Measurements from ENCODE around the gene DMKN.

DNA sequence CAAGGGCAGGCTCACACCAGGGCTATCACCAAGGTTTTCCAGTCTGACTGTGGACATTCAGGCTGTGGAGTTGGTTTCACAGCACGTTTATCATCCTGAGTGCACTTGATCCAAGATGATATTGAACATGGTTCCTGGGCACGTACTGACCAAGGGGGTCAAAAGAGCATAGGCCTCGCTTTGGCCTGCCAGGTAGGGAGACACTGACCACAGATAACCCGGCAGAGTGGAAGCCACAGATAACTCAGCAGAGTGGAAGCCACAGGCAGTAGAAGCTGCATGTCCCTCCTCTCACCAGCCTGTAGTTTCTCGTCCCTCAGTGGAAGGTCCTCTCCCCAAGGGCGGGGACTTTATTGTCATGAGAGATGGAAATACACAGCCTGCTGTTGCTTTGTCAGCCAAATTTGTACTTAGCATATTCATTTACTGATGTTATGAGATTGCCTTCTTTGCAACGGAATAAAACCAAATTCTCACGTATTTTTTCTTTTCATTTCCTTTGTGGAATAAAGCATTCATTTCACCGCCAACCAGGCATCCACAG lies 14.4 kb downstream of the DMKN start:
- no peak for TF ChIP-seq CSDC2 (CRISPR knock-in tag; IDR thresholded peaks at IDR 0.05)
- TF ChIP-seq ZFP3 (CRISPR knock-in tag; IDR thresholded peaks at IDR 0.05): no peak
- no peak for TF ChIP-seq CREB5 (CRISPR knock-in tag; IDR thresholded peaks at IDR 0.05; ENCODE audit: low read depth)
- no peak for TF ChIP-seq PATZ1 (CRISPR knock-in tag; IDR thresholded peaks at IDR 0.05; ENCODE audit: borderline replicate concordance)
- TF ChIP-seq ZFP30 (CRISPR knock-in tag; IDR thresholded peaks at IDR 0.05): no peak
- no peak for TF ChIP-seq ARNTL (CRISPR knock-in tag; IDR thresholded peaks at IDR 0.05; ENCODE audit: borderline replicate concordance, low read depth)
- TF ChIP-seq SNAI2 (CRISPR knock-in tag; IDR thresholded peaks at IDR 0.05): no peak
- TF ChIP-seq ZNF565 (CRISPR knock-in tag; conservative IDR thresholded peaks at IDR 0.05; ENCODE audit: low read depth): no peak
- TF ChIP-seq TSHZ2 (CRISPR knock-in tag; IDR thresholded peaks at IDR 0.05): no peak
- TF ChIP-seq, protein P1, sequence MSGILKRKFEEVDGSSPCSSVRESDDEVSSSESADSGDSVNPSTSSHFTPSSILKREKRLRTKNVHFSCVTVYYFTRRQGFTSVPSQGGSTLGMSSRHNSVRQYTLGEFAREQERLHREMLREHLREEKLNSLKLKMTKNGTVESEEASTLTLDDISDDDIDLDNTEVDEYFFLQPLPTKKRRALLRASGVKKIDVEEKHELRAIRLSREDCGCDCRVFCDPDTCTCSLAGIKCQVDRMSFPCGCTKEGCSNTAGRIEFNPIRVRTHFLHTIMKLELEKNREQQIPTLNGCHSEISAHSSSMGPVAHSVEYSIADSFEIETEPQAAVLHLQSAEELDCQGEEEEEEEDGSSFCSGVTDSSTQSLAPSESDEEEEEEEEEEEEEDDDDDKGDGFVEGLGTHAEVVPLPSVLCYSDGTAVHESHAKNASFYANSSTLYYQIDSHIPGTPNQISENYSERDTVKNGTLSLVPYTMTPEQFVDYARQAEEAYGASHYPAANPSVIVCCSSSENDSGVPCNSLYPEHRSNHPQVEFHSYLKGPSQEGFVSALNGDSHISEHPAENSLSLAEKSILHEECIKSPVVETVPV (CRISPR knock-in tag; IDR thresholded peaks at IDR 0.05): no peak
- TF ChIP-seq RARB (CRISPR knock-in tag; IDR thresholded peaks at IDR 0.05): no peak
- no peak for TF ChIP-seq ZC3H10 (CRISPR knock-in tag; IDR thresholded peaks at IDR 0.05)
- no peak for TF ChIP-seq ZNF70 (CRISPR knock-in tag; IDR thresholded peaks at IDR 0.05)

All from SK-N-SH treated with all-trans-retinoic acid at 6 μM for 48 hours (cell line).